GM18502 (cell line): Measurements from ENCODE around the gene ZNF577.

ENCODE experiments used
- ATAC-seq: cut with Tn5 transposase; IDR thresholded peaks from one replicate; pipeline ENCODE4 v1.9.1; 2021; ENCODE audit warnings: mild to moderate bottlenecking; ENCODE audit not compliant: unreplicated experiment, poor library complexity

The ZNF577 gene

DNA sequence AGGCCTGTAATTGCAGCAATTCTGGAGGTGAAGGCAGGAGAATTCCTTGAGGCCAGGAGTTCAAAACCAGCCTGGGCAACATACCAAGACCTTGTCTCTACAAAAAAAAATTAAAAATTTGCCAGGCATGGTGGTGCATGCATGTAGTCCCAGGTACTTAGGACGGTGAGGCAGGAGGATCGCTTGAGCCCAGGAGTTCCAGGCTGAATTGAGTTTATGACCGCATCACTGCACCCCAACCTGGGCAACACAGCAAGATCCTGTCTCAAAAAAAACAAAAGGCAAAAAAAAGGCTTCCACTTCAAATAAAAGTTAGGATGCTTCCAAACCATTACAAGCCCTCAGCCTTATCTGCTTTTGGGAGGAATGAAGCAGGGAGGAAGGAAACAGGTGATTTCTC, 5.2 kb downstream of the ZNF577 start:
- ATAC-seq, result no peak

DNA sequence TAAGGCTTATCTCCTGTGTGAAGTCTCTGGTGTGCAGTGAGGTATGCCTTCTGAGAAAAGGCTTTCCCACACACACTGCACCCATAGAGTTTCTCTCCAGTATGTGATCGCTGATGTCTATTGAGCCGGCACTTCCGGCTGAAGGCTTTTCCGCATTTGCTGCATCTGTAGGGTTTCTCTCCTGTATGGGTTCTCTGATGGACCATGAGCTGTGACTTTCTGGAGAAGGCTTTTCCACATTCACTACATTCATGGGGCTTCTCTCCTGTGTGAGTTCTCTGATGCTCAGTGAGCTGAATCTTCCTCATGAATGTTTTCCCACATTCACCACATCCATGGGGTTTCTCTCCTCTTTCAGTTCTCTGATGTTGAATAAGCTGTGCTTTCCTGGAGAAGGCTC, 14.7 kb downstream of the ZNF577 start:
- ATAC-seq, result no peak

DNA sequence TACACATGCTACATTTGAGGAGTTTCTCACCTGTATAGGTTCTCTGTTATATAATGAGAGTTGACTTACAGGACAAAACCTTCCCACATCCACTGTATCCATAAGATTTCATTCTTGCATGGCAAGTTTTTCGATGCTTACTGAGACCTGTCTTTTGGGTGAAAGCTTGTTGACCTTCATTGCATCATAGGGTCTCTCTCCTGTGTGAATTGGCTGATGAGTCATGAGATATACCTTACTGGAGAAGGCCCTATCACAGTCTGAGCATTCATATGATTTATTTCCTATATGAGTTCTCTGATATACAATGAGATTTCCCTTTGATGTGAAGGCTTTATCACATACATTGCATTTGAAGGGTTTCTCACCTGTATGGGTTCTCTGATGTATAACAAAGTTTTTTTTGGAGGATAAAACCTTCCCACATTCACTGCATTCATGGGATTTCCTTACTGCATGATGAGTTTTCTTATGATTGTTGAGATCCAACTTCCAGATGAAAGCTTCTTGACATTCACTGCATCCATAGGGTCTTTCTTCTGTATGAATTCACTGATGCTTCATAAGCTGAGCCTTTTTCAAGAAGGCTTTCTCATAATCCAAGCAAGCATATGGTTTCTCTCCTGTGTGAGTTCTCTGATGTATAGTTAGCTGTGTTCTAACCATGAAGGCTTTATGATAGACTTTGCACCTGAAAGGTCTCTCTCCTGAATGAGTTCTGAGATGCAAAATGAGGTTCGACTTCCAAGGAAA, 25.7 kb downstream of the ZNF577 start:
- no peak for ATAC-seq

DNA sequence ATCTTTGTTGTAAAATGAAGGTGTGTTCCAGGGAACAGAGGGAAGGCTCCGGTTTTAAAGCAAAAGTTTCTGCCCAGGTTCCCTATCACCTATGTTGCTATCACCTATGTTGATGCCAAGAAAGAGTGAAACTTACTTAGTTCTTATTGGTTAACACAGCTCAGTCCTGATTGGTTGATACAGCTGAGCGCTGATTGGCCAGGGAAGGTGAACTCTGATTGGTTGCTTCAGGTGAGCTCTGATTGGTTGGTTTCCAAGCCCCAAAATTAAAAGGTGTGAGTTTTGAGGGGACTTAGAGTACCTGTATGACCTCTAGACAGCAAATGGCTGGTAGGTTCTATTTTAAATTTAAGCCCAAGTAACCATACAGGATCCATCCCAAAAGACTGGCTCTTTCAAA, 50.6 kb downstream of the ZNF577 start:
- no peak for ATAC-seq

DNA sequence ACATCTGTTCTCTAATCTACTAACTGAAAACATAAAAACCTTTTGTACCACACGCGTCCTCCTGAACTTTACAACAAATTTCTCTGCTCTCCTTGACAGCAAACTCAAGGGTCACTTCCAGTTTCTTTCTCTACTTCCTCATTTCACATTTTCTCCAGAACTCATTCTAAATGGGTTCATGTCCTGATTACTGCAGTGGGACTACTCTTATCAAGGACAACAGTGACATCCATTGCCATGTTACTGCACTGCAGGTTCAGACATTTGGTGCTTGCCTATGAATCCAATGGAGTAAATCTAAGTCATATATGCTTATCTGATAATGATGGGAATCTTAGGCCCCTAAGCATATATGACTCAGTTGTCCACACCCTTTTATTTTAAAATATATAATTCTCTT, 57.5 kb downstream of the ZNF577 start:
- ATAC-seq, result no peak

DNA sequence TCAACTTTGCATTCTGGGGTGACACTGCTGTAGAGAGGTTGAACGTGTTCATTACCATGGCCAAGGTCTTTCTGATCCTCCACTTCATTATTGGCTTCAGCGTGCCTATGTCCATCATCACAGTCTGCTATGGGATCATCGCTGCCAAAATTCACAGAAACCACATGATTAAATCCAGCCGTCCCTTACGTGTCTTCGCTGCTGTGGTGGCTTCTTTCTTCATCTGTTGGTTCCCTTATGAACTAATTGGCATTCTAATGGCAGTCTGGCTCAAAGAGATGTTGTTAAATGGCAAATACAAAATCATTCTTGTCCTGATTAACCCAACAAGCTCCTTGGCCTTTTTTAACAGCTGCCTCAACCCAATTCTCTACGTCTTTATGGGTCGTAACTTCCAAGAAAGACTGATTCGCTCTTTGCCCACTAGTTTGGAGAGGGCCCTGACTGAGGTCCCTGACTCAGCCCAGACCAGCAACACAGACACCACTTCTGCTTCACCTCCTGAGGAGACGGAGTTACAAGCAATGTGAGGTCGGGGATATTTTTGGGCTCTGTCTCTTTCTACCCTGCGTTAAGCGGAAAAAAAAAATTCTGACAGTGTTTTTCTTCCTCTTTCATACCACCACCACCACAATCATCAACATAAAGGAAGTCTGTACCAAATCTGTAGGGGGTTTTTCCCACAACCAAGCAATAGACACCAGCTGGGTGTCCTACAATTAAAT, 63.3 kb downstream of the ZNF577 start:
- ATAC-seq, result no peak

DNA sequence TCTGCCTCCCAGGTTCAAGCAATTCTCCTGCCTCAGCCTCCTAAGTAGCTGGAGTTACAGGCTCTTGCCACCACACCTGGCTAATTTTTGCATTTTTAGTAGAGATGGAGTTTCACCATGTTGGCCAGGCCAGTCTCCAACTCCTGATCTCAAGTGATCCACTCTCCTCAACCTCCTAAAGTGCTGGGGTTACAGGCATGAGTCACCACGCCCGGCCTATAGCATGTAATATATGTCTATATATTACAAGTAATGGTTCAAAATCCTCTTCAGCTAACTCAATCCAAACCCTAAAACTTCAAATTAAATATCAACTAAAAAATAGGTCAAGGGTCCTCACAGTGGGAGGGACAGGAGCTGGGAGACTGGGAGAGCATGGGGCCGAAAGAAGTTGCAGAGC, 64.8 kb downstream of the ZNF577 start:
- no peak for ATAC-seq

DNA sequence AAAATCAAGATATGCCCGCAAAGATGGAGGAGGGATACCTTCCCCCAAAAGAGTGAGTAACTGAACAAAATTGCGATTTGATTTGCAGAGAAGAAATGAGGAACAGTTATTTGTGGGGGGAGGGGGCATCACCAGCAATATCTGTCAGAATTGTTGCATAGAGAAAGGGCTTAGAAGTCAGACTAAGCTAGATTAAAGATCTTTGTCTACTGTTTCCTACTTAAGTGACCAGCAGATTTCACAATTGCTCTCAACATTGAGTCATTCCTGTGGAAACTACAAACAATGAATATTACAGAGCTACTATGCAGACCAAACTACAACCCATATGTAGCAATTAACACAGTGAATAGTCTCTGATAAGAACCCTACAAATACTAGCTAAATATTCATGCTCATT, 65.4 kb downstream of the ZNF577 start:
- ATAC-seq, result no peak

DNA sequence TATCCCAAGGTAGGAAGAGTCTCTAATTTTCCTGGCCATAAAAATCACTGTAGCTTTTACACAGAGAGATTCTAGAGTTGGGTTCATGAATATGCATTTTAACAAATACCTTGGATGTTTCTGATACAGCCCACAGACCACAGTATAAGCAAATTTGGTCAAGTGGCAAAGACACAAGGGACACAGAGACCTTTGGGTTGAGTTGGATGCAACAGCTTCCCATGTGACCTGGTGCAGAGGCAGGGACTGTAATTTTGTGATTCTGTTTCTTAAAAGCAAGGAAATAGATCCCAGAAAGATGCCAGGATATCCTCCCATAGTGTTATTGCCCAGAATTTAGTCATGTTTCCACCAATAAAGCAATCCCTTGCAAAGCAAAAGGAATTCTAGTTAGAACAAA, 65.8 kb downstream of the ZNF577 start:
- ATAC-seq, result no peak

DNA sequence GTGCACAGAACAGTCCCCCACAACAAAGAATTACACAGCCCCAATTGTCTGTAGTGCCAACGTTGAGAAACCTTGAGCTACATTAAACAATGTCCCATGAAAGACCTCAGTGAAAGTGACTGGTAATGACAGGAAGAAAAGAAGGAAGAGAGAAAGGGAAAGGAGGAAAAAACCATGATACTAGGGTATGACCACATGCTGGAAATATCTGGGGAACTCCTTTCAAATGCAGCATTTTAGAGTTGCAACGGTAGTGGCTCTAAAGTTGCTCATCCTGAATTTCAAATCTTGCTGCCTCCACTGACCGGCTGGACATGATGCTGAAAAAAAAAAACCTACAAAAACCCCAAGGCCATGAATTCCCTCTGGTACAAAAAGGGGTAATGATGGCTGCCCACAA, 66.3 kb downstream of the ZNF577 start:
- ATAC-seq, result no peak
